Spleen (tissue), 7 donors: ENCODE data around the gene LYZL4.

Experiments used
- CTCF ChIP-seq, 11 experiments: fragments of 200-600 bp in 7 of 11; fragments of 450-650 bp in 4 of 11; sonication (generic) in 4 of 11; IDR thresholded peaks in 8 of 11; conservative IDR thresholded peaks in 3 of 11; 1 replicate in 7 of 11; 2 replicates in 4 of 11; pipeline versions ENCODE4 v1.4.0 to v1.8.0; 2016 to 2021; ENCODE audit warnings: antibody characterized with exemption in 11 of 11, inconsistent platforms in 4 of 11, mild to moderate bottlenecking in 1 of 11
- POLR2A ChIP-seq, 3 donors: fragments of 450-650 bp; IDR thresholded peaks; one replicate each; pipeline ENCODE4 v1.5.1; 2017; ENCODE audit warnings: antibody characterized with exemption in 3 of 3, mild to moderate bottlenecking in 1 of 3
- donor health status: DM: no; HTN: no; CAD: no; lungs with moderate emphysema.
- donor health status: DM: no; HTN: no; CAD: no.
- donor health status: DM: no; HTN: no; CAD: no.

GRCh38 chr3:42451546-42452230 is 41.3 kb upstream of the LYZL4 start:
- TF ChIP-seq CTCF (IDR thresholded peaks at IDR 0.05 in 8 of 11, conservative IDR thresholded peaks at IDR 0.05 in 3 of 11) = no peak
- TF ChIP-seq POLR2A (IDR thresholded peaks at IDR 0.05) = no peak
